ENCODE results near the gene GNB4. TPM values are rescaled to one million over a fixed set of nuclear protein-coding genes. Genes with fewer than 3 reads are reported as not detected.

GNB4 gene
- total RNA-seq, 8 experiments from 2014 or later: 5.4 to 55.4 (median 12.8) TPM

DNA sequence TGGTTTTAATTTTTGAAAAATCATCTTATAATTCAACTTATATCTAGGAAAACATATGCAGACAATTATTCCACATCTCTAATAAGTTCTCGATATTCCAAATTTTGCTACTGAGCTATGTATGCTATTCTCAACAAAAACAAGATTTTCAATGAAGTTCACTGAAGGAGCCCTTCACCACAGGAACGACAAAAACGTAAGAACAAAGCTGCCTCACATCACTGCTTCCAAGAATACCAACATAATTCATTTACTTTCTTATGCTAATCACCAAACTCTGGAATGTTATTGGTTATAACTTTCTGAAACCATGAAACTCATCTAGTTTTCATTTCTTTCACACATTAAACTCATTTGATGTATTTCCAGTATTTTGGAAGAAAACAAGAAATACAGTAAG lies 49.7 kb downstream of the GNB4 start:
- no peak for ATAC-seq (replicated peaks in 6 of 8)
- WGBS, 10 experiments: 30 to 84% (median 60%) methylated on average over 1 to 3 of the region's 3 CpGs
- in situ Hi-C loops (cut with MboI; ENCODE audit: low pct_unique_long_range_greater_than_20kb in 2 of 9, low sequenced_read_pairs in 9 of 9, unreplicated experiment in 9 of 9): loop anchor here in 2 of 9 experiments (25.0 kb wide), 1 partner anchor 161 kb away; the partner anchor contains the start of gene ACTL6A (in 2 of the 2)
- Histone ChIP-seq H3K4me3 (no peak overlapping the region), H3K27ac (no peak overlapping the region), H3K4me1 (replicated peaks in 1 of 2) (no peaks in the 10 kb centered on the region)

- H3K4me3 ChIP-seq: no peak overlapping the region
- no peak overlapping the region for H3K27ac ChIP-seq
- ATAC-seq (replicated peaks in 6 of 8): peak in 2 of 8 experiments; percentile 53 to 88
- H3K4me1 ChIP-seq (replicated peaks in 1 of 2): no peaks in the 10 kb centered on the region
- in situ Hi-C loops (cut with MboI; ENCODE audit: low pct_unique_long_range_greater_than_20kb in 2 of 9, low sequenced_read_pairs in 9 of 9, unreplicated experiment in 9 of 9): no loop called here
- WGBS, 10 experiments: 10 to 100% (median 92%) methylated on average over 1 to 2 of the region's 2 CpGs
Observed at GRCh38 chr3:179398574-179399231, 52.6 kb downstream of the GNB4 start.

- in situ Hi-C loops (cut with MboI; ENCODE audit: low pct_unique_long_range_greater_than_20kb in 2 of 9, low sequenced_read_pairs in 9 of 9, unreplicated experiment in 9 of 9): no loop called here
- no peak for ATAC-seq (replicated peaks in 6 of 8)
- WGBS, 10 experiments: 71 to 100% (median 87%) methylated on average over 1 of the region's 1 CpG; no CpG with 5 or more reads in 4 of the 10 experiments
- no peaks in the 10 kb centered on the region for H3K4me1 ChIP-seq (replicated peaks in 1 of 2)
- H3K4me3 ChIP-seq: no peak overlapping the region
- H3K27ac ChIP-seq: no peak overlapping the region
Observed at GRCh38 chr3:179391906-179392305, 59.4 kb downstream of the GNB4 start.

DNA sequence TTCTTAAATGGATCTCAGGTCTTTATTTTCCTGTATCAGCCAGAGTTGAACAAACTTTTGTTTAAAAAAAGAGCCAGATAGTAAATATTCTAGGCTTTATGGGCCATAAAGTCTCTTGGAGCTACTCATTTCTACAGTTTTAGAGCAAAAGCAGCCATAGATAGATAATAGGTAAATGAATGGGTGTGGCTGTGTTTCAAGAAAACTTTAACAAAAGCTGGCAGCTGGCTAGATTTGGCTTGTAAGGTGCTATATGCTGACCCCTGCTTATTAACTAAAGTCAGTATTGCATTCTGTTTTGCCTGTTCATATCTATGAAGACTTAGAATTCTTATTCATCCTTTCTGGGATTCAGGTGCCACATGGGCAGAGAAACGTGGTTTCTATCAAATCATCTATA lies 74.8 kb downstream of the GNB4 start:
- WGBS, 10 experiments: 78 to 100% (median 90%) methylated on average over 1 of the region's 1 CpG; no CpG with 5 or more reads in 4 of the 10 experiments
- in situ Hi-C loops (cut with MboI; ENCODE audit: low pct_unique_long_range_greater_than_20kb in 2 of 9, low sequenced_read_pairs in 9 of 9, unreplicated experiment in 9 of 9): no loop called here
- H3K27ac ChIP-seq: no peak overlapping the region
- no peaks in the 10 kb centered on the region for H3K4me1 ChIP-seq (replicated peaks in 1 of 2)
- no peak overlapping the region for H3K4me3 ChIP-seq
- no peak for ATAC-seq (replicated peaks in 6 of 8)

GRCh38 chr3:179375091-179375999 lies 75.9 kb downstream of the GNB4 start:
- H3K27ac ChIP-seq: no peak overlapping the region
- in situ Hi-C loops (cut with MboI; ENCODE audit: low pct_unique_long_range_greater_than_20kb in 2 of 9, low sequenced_read_pairs in 9 of 9, unreplicated experiment in 9 of 9): no loop called here
- WGBS, 10 experiments: 84 to 97% (median 91%) methylated on average over 3 to 12 of the region's 12 CpGs
- H3K4me3 ChIP-seq: no peak overlapping the region
- no peak for ATAC-seq (replicated peaks in 6 of 8)
- no peaks in the 10 kb centered on the region for H3K4me1 ChIP-seq (replicated peaks in 1 of 2)

DNA sequence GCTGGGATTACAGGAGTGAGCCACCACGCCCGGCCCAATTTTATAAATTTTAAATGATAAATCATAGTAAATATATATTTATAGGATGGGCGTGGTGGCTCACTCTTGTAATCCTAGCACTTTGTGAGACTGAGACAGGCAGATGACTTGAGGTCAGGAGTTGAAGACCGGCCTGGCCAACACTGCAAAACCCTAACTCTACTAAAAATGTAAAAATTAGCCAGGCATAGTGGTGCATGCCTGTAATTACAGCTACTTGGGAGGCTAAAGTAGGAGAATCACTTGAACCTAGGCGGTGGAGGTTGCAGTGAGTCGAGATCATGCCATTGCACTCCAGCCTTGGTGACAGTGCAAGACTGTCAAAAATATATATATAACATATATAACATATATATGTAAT lies 77.3 kb downstream of the GNB4 start:
- in situ Hi-C loops (cut with MboI; ENCODE audit: low pct_unique_long_range_greater_than_20kb in 2 of 9, low sequenced_read_pairs in 9 of 9, unreplicated experiment in 9 of 9): no loop called here
- no peak for ATAC-seq (replicated peaks in 6 of 8)
- Histone ChIP-seq H3K27ac (no peak overlapping the region), H3K4me3 (no peak overlapping the region), H3K4me1 (replicated peaks in 1 of 2) (no peaks in the 10 kb centered on the region)
- WGBS, 10 experiments: 60 to 100% (median 95%) methylated on average over 1 to 4 of the region's 6 CpGs; no CpG with 5 or more reads in 5 of the 10 experiments

- WGBS, 10 experiments: 100% methylated on average over 1 of the region's 1 CpG; no CpG with 5 or more reads in 5 of the 10 experiments
- H3K27ac ChIP-seq: no peak overlapping the region
- H3K4me1 ChIP-seq (replicated peaks in 1 of 2): no peaks in the 10 kb centered on the region
- no peak for ATAC-seq (replicated peaks in 6 of 8)
- no peak overlapping the region for H3K4me3 ChIP-seq
- in situ Hi-C loops (cut with MboI; ENCODE audit: low pct_unique_long_range_greater_than_20kb in 2 of 9, low sequenced_read_pairs in 9 of 9, unreplicated experiment in 9 of 9): no loop called here
Observed at GRCh38 chr3:179369621-179370020, 81.6 kb downstream of the GNB4 start.

DNA sequence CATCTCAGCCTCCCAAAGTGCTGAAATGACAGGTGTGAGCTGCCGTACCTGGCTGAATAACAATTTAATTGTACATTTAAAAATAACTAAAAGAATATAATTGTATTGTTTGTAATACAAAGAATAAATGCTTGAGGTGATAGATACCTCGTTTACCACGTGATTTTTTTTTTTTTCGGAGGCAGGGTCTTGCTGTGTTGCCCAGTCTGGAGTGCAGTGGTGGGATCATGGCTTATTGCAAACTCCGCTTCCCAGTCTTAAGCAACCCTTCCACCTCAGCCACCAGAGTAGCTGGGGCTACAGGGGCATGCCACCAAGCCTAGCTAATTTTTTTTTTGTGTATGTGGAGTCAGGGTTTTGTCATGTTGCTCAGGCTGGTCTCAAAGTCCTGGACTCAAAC lies 87.9 kb downstream of the GNB4 start:
- no peaks in the 10 kb centered on the region for H3K4me1 ChIP-seq (replicated peaks in 1 of 2)
- no peak overlapping the region for H3K4me3 ChIP-seq
- 81 to 100% (median 95%) methylated on average over 1 to 5 of the region's 5 CpGs; no CpG with 5 or more reads in 4 of the 10 experiments for WGBS, 10 experiments
- in situ Hi-C loops (cut with MboI; ENCODE audit: low pct_unique_long_range_greater_than_20kb in 2 of 9, low sequenced_read_pairs in 9 of 9, unreplicated experiment in 9 of 9): no loop called here
- ATAC-seq (replicated peaks in 6 of 8): no peak
- H3K27ac ChIP-seq: no peak overlapping the region

GRCh38 chr3:179355996-179356395 lies 95.3 kb downstream of the GNB4 start:
- in situ Hi-C loops (cut with MboI; ENCODE audit: low pct_unique_long_range_greater_than_20kb in 2 of 9, low sequenced_read_pairs in 9 of 9, unreplicated experiment in 9 of 9): no loop called here

GRCh38 chr3:179348325-179349013 lies 102.8 kb downstream of the GNB4 start:
- no peak for ATAC-seq (replicated peaks in 6 of 8)
- peak overlapping the region in 1 of 2 donors; percentile 90 for H3K27ac ChIP-seq
- WGBS, 10 experiments: 11 to 46% (median 28%) methylated on average over 2 to 5 of the region's 5 CpGs; no CpG with 5 or more reads in 1 of the 10 experiments
- H3K4me1 ChIP-seq (replicated peaks in 1 of 2): peaks cover 6 to 8% of the 10 kb centered on the region in 2 donors
- H3K4me3 ChIP-seq: peak overlapping the region; percentile 60 to 89 (median 83)
- in situ Hi-C loops (cut with MboI; ENCODE audit: low pct_unique_long_range_greater_than_20kb in 2 of 9, low sequenced_read_pairs in 9 of 9, unreplicated experiment in 9 of 9): no loop called here

More at GRCh38 chr3:179355996-179356395, 95.3 kb downstream of the GNB4 start:
- Histone ChIP-seq H3K4me3 (no peak overlapping the region), H3K4me1 (replicated peaks in 1 of 2) (no peaks in the 10 kb centered on the region), H3K27ac (no peak overlapping the region)
- ATAC-seq (replicated peaks in 6 of 8): no peak
- 80 to 100% (median 100%) methylated on average over 1 of the region's 1 CpG; no CpG with 5 or more reads in 2 of the 10 experiments for WGBS, 10 experiments

DNA sequence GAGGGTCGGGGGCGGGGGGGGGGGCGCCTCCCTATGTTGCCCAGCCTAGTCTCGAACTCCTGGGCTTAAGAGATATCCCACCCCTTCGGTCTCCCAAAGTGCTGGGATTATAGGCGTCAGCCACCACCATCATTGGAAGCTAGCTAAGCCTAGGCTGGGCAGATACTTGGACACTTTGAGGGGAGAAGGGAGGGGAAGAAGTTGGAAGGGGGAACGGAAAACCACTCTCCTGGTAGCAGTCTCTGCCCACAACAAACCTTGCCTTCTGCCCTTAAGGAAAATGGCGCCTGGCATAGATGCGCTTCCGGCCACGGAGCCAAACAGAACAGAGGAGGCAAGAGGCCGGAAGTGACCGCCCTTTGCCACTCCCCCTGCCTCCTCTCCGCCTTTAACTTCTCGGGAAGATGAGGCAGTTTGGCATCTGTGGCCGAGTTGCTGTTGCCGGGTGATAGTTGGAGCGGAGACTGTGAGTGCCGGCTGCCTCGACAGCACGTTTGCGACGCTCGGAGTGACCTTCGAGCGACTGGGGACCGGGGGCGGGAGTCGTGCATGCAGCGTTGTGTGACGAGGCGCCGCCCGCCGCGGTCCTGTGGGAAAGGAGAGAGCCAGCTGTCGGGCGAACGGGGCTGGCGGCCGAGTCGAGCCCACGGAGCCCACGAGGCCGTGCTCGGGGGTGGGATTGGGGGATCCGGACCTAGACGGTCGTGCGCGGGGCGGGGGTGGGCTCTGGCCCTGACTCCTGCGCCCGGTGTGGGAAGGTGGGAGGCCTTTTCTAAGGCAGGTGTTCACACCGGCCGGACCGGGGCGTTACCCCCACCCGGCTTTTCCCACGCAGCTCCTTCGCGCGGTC lies 103.7 kb downstream of the GNB4 start, which contains the start of gene MFN1:
Gene MFN1 (plus strand): TSS at position 365 of the 850 bp plus-strand sequence. CDS start 1,143 bp downstream, outside the sequence.
- in situ Hi-C loops (cut with MboI; ENCODE audit: low pct_unique_long_range_greater_than_20kb in 2 of 9, low sequenced_read_pairs in 9 of 9, unreplicated experiment in 9 of 9): no loop called here
- Histone ChIP-seq H3K27ac (peak within 1 kb of the TSS; percentile 53 to 90), H3K4me3 (peak within 1 kb of the TSS; percentile 60 to 89 (median 83)), H3K4me1 (replicated peaks in 1 of 2) (peaks cover 6 to 8% of the 10 kb centered on the region in 2 donors)
- 0 to 1% (median 0%) methylated on average over 2 to 16 of the region's 63 CpGs; no CpG with 5 or more reads in 6 of the 10 experiments for WGBS, 10 experiments
- ATAC-seq (replicated peaks in 6 of 8): peak; percentile 92 to 99 (median 98)

Measured in motor neuron (in vitro differentiated cells).